ENCODE results near the gene WT1. TPM values are rescaled to one million over a fixed set of nuclear protein-coding genes. Genes with fewer than 3 reads are reported as not detected.

The WT1 gene
- total and polyA plus RNA-seq, 10 of the 15 experiments (the other 5 are each of a cell fraction or from before 2014, with no cell fraction given), result 0.07 to 0.37 (median 0.08) TPM; not detected in 7

- Histone ChIP-seq H3K36me3 (ENCODE audit: control insufficient read depth in 2 of 2, insufficient read depth in 2 of 2, low read length in 1 of 2) (no peaks in the 10 kb centered on the region), H3K9me3 (replicated peaks; ENCODE audit: control insufficient read depth, insufficient read depth, low read length) (no peaks in the 10 kb centered on the region), H3K4me1 (ENCODE audit: control insufficient read depth, insufficient read depth, low read length) (no peaks in the 10 kb centered on the region), H3K27me3 (replicated peaks in 1 of 2; ENCODE audit: control insufficient read depth in 2 of 2, insufficient read depth in 2 of 2, low read length in 1 of 2) (peaks cover 0 to 1% of the 10 kb centered on the region in 2 experiments; a peak in 2 of 4 replicates), H4K20me1 (ENCODE audit: control insufficient read depth, insufficient read depth) (no peaks in the 10 kb centered on the region), H3K4me3 (no peak overlapping the region), H2AFZ (ENCODE audit: control insufficient read depth, low read depth, low read length) (no peak overlapping the region), H3K4me2 (ENCODE audit: control insufficient read depth, insufficient read depth) (no peak overlapping the region), H3K9ac (ENCODE audit: control insufficient read depth, insufficient read depth, low read length) (no peak overlapping the region), H3K27ac (ENCODE audit: control insufficient read depth, insufficient read depth) (no peak overlapping the region), H3K79me2 (ENCODE audit: control insufficient read depth, insufficient read depth, low read length) (no peaks in the 10 kb centered on the region)
- ChIA-PET POLR2A (interaction anchor here (0.6 to 1.9 kb wide), 4 partner anchors 9 to 128 kb away, joined by 3 to 9 read pairs (median 4); no protein-coding TSS in a partner anchor), CTCF (interaction anchor here (0.6 to 1.9 kb wide), 13 partner anchors 11 to 353 kb away, joined by 3 to 5 read pairs (median 3); no protein-coding TSS in a partner anchor), RAD21 (ENCODE audit: unreplicated experiment) (interaction anchor here (0.9 to 1.7 kb wide), 4 partner anchors 8 to 62 kb away, joined by 3 to 5 read pairs (median 3); no protein-coding TSS in a partner anchor), SMC1A (ENCODE audit: uncharacterized antibody, unreplicated experiment) (interaction anchor here (0.6 to 2.8 kb wide), 10 partner anchors 8 to 405 kb away, joined by 3 to 10 read pairs (median 4); no protein-coding TSS in a partner anchor)
- DNase-seq (ENCODE audit: low read depth, low spot score) (no peak), FAIRE-seq (no peak), ATAC-seq (no peak)
- TF ChIP-seq SMAD5 (IDR thresholded peaks at IDR 0.05; ENCODE audit: low read depth) (no peak), MTA3 (IDR thresholded peaks at IDR 0.05; ENCODE audit: borderline replicate concordance, low read length) (no peak), FOS (IDR thresholded peaks at IDR 0.05; ENCODE audit: borderline replicate concordance, extremely low read depth, insufficient read length) (no peak), CTCF (IDR thresholded peaks at IDR 0.05 in 2 of 3, conservative IDR thresholded peaks at IDR 0.05 in 1 of 3; ENCODE audit: control insufficient read depth in 2 of 3, extremely low read depth in 1 of 3, insufficient read depth in 1 of 3, low read depth in 3 of 3, low read length in 3 of 3) (no peak), SIX5 (IDR thresholded peaks at IDR 0.05; ENCODE audit: low read depth, low read length, severe bottlenecking) (no peak), HDAC2 (IDR thresholded peaks at IDR 0.05) (no peak), ATF7 (IDR thresholded peaks at IDR 0.05; ENCODE audit: low read depth) (no peak), TCF12 (IDR thresholded peaks at IDR 0.05; ENCODE audit: low read depth, low read length) (no peak), USF2 (IDR thresholded peaks at IDR 0.05; ENCODE audit: borderline replicate concordance, low read depth, low read length) (no peak), HDAC6 (IDR thresholded peaks at IDR 0.05; ENCODE audit: unreplicated experiment) (no peak), JUNB (IDR thresholded peaks at IDR 0.05) (no peak), NFXL1 (IDR thresholded peaks at IDR 0.05; ENCODE audit: borderline replicate concordance) (no peak), BRCA1 (IDR thresholded peaks at IDR 0.05; ENCODE audit: low read depth, low read length) (no peak), NBN (IDR thresholded peaks at IDR 0.05) (no peak), LARP7 (IDR thresholded peaks at IDR 0.05) (no peak), IRF5 (IDR thresholded peaks at IDR 0.05; ENCODE audit: borderline replicate concordance) (no peak), NFIC (IDR thresholded peaks at IDR 0.05; ENCODE audit: low read depth, low read length) (no peak)
- BruUV-seq (replicated peaks), result no TSS peak
- 7% methylated on average over 8 of the region's 8 CpGs for WGBS (ENCODE audit: insufficient coverage, insufficient replicate concordance, low lambda C conversion rate, missing lambda C conversion rate)
- intact Hi-C loops (cut with micrococcal nuclease; ENCODE audit: unreplicated experiment) (loop anchor here (5.0 to 10.0 kb wide), 2 partner anchors 65 to 228 kb away; no protein-coding TSS in a partner anchor), in situ Hi-C loops (cut with MboI) (no loop called here)
Measured at GRCh38 chr11:32386770-32387377, 48.5 kb downstream of the WT1 start.

All from GM12878 (cell line).